Bone marrow (tissue), 2 donors: ENCODE results near the gene NOL3.

Source experiments
- DNase-seq, 2 donors: peaks; one replicate each; lab custom pipeline; 2025; lab: John Stamatoyannopoulos, UW

NOL3 gene

GRCh38 chr16:67155295-67156142 is 14.8 kb upstream of the NOL3 start:
- DNase-seq = peak; percentile 6 to 48

- DNase-seq = no peak
These were observed 14.0 kb upstream of the NOL3 start for GRCh38 chr16:67156143-67156844.

GRCh38 chr16:67157106-67157748 is 13.1 kb upstream of the NOL3 start:
- DNase-seq = no peak

- no peak for DNase-seq
These were observed 12.3 kb upstream of the NOL3 start for GRCh38 chr16:67157892-67158635.

GRCh38 chr16:67158637-67159600 is 11.4 kb upstream of the NOL3 start:
- peak in 1 of 2 donors; percentile 40 for DNase-seq

GRCh38 chr16:67161595-67162058 is 8.7 kb upstream of the NOL3 start:
- DNase-seq = no peak

- DNase-seq = no peak
These were observed 7.7 kb upstream of the NOL3 start for GRCh38 chr16:67162506-67163163.

GRCh38 chr16:67163164-67163998 is 7.0 kb upstream of the NOL3 start:
- DNase-seq = no peak

GRCh38 chr16:67163999-67164558 is 6.3 kb upstream of the NOL3 start:
- no peak for DNase-seq

- DNase-seq = no peak
These were observed 5.7 kb upstream of the NOL3 start, which contains the start of gene HSF4 for GRCh38 chr16:67164599-67165061. Gene HSF4, plus strand, starts transcription at chr16:67164745. Its CDS starts 67 bp downstream, at chr16:67164812.

GRCh38 chr16:67165121-67166078 is 4.9 kb upstream of the NOL3 start:
- DNase-seq = no peak

- no peak for DNase-seq
These were observed 4.2 kb upstream of the NOL3 start for GRCh38 chr16:67166110-67166547.

GRCh38 chr16:67166598-67167168 is 3.7 kb upstream of the NOL3 start:
- no peak for DNase-seq

GRCh38 chr16:67167588-67167987 is 2.8 kb upstream of the NOL3 start:
- no peak for DNase-seq

- DNase-seq = no peak
These were observed 1.3 kb upstream of the NOL3 start for GRCh38 chr16:67169011-67169451.

- DNase-seq = no peak
These were observed 633 bp upstream of the NOL3 start for GRCh38 chr16:67169642-67170167.
